Epithelial cell of esophagus (primary cell): ENCODE results near the gene SGSH.

Experiments used
- DNase-seq: peaks from one replicate; pipeline ENCODE4 v3.0.0; 2010; ENCODE audit warnings: low read depth
- H3K4me3 ChIP-seq: 2 replicates; pipeline ENCODE4 v1.5.1; 2011; ENCODE audit warnings: mild to moderate bottlenecking, low read length, control low read depth
- CTCF ChIP-seq: IDR thresholded peaks from 2 replicates; pipeline ENCODE4 v1.5.1; 2011; ENCODE audit warnings: low read depth, mild to moderate bottlenecking, low read length, control low read depth, inconsistent platforms; ENCODE audit not compliant: insufficient read depth; ENCODE audit errors: missing control alignments

Gene SGSH

DNA sequence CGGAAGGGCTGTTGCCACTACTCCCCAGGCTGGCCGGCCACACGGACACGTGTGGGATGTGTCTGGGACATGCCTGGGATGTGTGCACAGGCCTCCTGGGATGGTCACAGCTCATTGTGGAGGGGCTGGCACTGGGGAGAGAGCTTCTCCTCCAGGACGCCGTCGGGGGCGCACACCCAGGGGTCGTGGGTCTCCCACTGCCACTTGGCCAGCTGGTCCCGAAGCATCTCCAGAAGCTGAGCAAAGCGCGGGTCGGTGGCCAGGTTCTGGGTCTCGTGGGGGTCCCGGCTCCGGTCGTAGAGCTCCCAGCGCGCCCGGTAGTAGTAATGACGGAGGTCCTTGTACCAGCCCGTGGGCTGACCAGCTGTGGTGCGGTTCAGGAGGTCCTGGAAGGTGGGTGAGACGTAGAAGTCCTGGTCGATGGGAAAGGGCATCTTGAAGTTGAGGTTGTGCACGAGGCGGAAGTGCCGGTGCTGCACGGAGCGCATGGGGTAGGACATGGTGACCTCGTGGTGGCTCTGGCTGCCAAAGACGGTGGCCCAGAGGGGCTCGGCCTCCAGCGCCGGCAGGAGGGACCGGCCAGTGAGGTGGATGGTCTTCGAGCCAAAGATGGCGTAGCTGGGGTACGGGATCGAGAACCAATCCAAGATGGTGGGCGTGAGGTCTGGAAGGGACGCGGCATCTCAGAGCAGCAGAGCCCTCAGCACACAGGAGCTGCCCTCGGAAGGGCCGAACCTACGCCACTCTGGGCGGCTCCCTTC lies 9.6 kb downstream of the SGSH start:
- no peak for DNase-seq
- H3K4me3 ChIP-seq, result no peak overlapping the region
- no peak for TF ChIP-seq CTCF

- TF ChIP-seq CTCF, result no peak
- DNase-seq, result no peak
- H3K4me3 ChIP-seq, result no peak overlapping the region
Observed at GRCh38 chr17:80209765-80210164, 10.4 kb downstream of the SGSH start.

- H3K4me3 ChIP-seq, result no peak overlapping the region
- DNase-seq, result no peak
- TF ChIP-seq CTCF, result no peak
Observed at GRCh38 chr17:80208050-80208449, 12.1 kb downstream of the SGSH start.

- no peak overlapping the region for H3K4me3 ChIP-seq
- DNase-seq, result no peak
- TF ChIP-seq CTCF, result no peak
Observed at GRCh38 chr17:80205811-80206210, 14.3 kb downstream of the SGSH start.

DNA sequence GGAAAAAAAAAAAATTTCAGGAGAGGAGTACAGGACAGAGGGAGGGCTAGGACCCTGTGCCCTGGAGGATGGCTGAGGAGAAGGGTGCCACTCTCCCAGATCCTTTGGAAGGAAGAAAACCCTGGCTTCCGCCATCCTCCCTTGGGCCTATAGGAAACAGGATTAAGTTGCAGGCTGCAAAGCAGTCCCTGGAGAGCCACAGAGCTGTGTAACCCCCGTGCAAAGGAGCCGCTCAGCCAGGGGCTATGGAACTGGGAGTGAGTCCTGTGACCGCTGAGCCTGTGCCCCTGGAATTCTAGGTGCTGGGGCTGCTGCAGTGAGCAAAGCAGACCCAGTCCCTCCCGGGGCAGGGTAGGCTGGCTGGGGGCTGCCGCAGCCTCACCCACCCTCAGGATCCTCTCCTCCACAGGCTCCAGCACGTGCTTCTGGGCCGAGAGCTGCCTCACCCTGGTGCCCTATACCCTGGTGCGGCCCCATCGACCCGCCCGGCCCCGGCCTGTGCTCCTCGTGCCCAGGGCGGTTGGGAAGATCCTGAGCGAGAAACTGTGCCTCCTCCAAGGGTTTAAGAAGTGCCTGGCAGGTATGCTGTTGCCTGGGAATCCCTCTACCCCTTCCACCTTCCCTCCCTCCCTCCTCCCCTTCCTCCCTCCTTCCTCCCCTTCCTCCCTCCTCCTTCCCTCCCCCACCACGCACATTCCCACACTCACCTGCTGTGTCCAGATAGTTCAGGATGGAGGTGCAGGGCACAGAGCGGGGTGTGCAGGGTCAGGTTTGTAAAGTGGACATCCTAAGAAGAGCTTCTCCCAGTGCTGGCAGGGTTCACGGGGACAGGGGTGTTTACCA lies 15.3 kb downstream of the SGSH start:
- no peak for TF ChIP-seq CTCF

GRCh38 chr17:80203471-80203963 lies 16.6 kb downstream of the SGSH start:
- TF ChIP-seq CTCF, result no peak
- DNase-seq, result no peak
- H3K4me3 ChIP-seq, result no peak overlapping the region

More for the DNA sequence above, 15.3 kb downstream of the SGSH start:
- DNase-seq, result no peak
- H3K4me3 ChIP-seq, result no peak overlapping the region
